HL-60 (cell line): ENCODE measurements around the gene NID2.

Experiments used
- DNase-seq, 2 experiments: peaks; one replicate each; pipeline ENCODE4 v3.0.0-alpha.2; 2010 to 2020; ENCODE audit warnings: low read depth in 1 of 2, low spot score in 1 of 2
- H3K27ac ChIP-seq: fragments of 250-450 bp; sonication (Bioruptor Pico); replicated peaks from 2 replicates; pipeline ENCODE4 v1.5.1; 2020; ENCODE audit warnings: mild to moderate bottlenecking, moderate library complexity
- H3K27me3 ChIP-seq: fragments of 250-450 bp; sonication (Bioruptor Pico); 2 replicates; pipeline ENCODE4 v1.5.1; 2021; ENCODE audit warnings: mild to moderate bottlenecking, moderate library complexity; ENCODE audit not compliant: insufficient read depth, poor library complexity, severe bottlenecking
- H3K4me3 ChIP-seq: replicated peaks from 2 replicates; pipeline ENCODE4 v1.5.1; 2011; ENCODE audit warnings: mild to moderate bottlenecking, control low read depth, low read length; ENCODE audit not compliant: insufficient read depth
- GABPA ChIP-seq: IDR thresholded peaks from 2 replicates; pipeline ENCODE4 v1.6.1; 2012; ENCODE audit warnings: low read depth
- POLR2AphosphoS5 ChIP-seq: IDR thresholded peaks from 2 replicates; pipeline ENCODE4 v1.6.1; 2012; ENCODE audit warnings: low read depth
- SPI1 ChIP-seq: IDR thresholded peaks from 2 replicates; pipeline ENCODE4 v1.6.1; 2012; ENCODE audit warnings: low read depth, mild to moderate bottlenecking, borderline replicate concordance
- TF ChIP-seq, protein P1 (sequence below): IDR thresholded peaks from 2 replicates; pipeline ENCODE4 v1.6.1; 2012; ENCODE audit warnings: low read depth; ENCODE audit not compliant: insufficient replicate concordance
- TF ChIP-seq, protein P2 (sequence below): IDR thresholded peaks from one replicate; pipeline ENCODE4 v1.5.1; 2011; ENCODE audit warnings: low read length, control low read depth, inconsistent platforms; ENCODE audit not compliant: insufficient read depth

NID2 gene

DNA sequence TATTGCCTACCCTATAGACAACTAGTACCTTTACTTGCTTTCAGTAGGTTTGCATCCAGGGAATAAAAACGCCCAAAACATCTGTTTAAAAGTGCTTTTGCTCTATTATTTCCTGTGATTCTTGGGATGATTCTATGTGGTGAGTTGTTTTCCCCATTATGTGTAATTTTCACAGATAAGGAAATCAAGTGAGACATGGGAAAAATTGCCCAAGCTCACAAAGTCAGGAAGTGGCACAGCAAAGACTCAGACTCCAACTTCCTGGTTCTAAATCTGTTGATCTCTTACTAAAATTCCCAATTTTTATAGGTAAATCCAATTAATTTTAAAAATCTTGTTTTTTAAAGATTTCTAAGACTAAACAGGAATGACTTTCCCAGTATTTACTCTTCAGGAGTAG, 39.0 kb downstream of the NID2 start:
- no peak for TF ChIP-seq GABPA
- TF ChIP-seq SPI1 = no peak
- TF ChIP-seq, protein P1, sequence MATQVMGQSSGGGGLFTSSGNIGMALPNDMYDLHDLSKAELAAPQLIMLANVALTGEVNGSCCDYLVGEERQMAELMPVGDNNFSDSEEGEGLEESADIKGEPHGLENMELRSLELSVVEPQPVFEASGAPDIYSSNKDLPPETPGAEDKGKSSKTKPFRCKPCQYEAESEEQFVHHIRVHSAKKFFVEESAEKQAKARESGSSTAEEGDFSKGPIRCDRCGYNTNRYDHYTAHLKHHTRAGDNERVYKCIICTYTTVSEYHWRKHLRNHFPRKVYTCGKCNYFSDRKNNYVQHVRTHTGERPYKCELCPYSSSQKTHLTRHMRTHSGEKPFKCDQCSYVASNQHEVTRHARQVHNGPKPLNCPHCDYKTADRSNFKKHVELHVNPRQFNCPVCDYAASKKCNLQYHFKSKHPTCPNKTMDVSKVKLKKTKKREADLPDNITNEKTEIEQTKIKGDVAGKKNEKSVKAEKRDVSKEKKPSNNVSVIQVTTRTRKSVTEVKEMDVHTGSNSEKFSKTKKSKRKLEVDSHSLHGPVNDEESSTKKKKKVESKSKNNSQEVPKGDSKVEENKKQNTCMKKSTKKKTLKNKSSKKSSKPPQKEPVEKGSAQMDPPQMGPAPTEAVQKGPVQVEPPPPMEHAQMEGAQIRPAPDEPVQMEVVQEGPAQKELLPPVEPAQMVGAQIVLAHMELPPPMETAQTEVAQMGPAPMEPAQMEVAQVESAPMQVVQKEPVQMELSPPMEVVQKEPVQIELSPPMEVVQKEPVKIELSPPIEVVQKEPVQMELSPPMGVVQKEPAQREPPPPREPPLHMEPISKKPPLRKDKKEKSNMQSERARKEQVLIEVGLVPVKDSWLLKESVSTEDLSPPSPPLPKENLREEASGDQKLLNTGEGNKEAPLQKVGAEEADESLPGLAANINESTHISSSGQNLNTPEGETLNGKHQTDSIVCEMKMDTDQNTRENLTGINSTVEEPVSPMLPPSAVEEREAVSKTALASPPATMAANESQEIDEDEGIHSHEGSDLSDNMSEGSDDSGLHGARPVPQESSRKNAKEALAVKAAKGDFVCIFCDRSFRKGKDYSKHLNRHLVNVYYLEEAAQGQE = no peak
- Histone ChIP-seq H3K4me3 (no peak overlapping the region), H3K27ac (no peak overlapping the region)

DNA sequence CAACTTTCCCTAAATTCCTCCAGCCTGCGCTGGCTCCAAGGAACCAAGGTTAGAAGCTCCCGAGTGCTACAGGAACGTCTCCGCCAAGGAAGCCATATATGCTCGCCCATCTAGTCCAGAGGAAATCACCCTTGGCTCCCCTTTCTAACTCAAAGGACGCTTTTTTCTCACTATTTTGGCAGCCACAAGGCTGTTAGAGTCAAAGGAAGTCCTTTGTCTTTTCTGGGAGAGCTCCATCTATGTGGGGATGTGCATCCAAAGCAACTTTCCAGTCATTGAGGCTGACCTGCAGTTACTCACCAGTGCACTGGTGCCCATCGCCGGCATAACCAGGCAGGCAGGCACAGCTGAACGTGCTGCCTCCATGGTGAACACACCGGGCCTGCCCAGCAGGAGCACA, 42.0 kb downstream of the NID2 start:
- no peak for TF ChIP-seq GABPA
- no peak for TF ChIP-seq SPI1
- TF ChIP-seq, protein P2, sequence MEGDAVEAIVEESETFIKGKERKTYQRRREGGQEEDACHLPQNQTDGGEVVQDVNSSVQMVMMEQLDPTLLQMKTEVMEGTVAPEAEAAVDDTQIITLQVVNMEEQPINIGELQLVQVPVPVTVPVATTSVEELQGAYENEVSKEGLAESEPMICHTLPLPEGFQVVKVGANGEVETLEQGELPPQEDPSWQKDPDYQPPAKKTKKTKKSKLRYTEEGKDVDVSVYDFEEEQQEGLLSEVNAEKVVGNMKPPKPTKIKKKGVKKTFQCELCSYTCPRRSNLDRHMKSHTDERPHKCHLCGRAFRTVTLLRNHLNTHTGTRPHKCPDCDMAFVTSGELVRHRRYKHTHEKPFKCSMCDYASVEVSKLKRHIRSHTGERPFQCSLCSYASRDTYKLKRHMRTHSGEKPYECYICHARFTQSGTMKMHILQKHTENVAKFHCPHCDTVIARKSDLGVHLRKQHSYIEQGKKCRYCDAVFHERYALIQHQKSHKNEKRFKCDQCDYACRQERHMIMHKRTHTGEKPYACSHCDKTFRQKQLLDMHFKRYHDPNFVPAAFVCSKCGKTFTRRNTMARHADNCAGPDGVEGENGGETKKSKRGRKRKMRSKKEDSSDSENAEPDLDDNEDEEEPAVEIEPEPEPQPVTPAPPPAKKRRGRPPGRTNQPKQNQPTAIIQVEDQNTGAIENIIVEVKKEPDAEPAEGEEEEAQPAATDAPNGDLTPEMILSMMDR = no peak
- TF ChIP-seq POLR2AphosphoS5 = no peak
- TF ChIP-seq, protein P1 = no peak
- no peak for DNase-seq
- H3K27ac ChIP-seq = no peak overlapping the region

More for the DNA sequence above, 39.0 kb downstream of the NID2 start:
- no peak for DNase-seq
- H3K27me3 ChIP-seq = no peaks in the 10 kb centered on the region

DNA sequence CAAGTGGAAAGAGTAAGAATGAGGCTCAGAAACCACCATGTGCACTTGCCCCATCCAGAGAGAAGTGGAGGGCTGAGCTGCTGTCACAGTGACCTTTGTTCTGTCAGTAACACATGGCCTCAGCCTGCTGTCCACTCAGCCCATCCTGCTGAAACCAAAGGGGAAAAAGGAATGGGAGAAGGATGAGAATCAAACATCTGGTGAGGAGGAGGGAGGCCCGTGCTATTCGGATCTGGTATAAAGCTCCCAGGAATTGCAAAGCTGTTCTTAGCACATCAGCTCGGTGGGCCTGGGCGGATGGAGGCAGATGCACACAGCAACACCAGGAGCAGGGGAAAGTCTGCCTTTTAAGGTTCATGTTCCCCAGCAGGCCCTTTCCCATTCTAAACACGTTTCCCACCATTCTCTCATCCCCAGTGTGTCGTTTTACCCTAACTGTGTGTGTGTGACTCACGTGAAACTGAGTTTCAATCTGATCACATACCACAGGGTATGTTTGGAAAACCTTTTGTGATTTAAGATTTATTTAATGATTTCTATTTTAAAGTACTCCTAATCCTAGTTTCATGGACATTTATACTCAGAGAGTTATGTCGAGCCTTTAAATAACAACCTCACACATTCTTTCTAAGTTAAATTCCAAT, 42.7 kb downstream of the NID2 start:
- no peak for DNase-seq
- TF ChIP-seq POLR2AphosphoS5 = no peak
- TF ChIP-seq, protein P1 = no peak
- TF ChIP-seq, protein P2 = no peak
- no peak for TF ChIP-seq GABPA
- no peak for TF ChIP-seq SPI1
- Histone ChIP-seq H3K4me3 (no peak overlapping the region), H3K27ac (no peak overlapping the region), H3K27me3 (no peaks in the 10 kb centered on the region)

More for the DNA sequence above, 42.0 kb downstream of the NID2 start:
- Histone ChIP-seq H3K27me3 (no peaks in the 10 kb centered on the region), H3K4me3 (no peak overlapping the region)
